Measurements from ENCODE around the gene KRTAP3-3.

The KRTAP3-3 gene

GRCh38 chr17:40966848-40967247, 27.1 kb downstream of the KRTAP3-3 start, which contains the start of gene KRT39:
KRT39 (minus strand) TSS chr17:40966948; CDS start chr17:40966856, 92 bp downstream.
- TF ChIP-seq CTCF (IDR thresholded peaks at IDR 0.05; ENCODE audit: low read depth, low read length) (no peak), POLR2A (IDR thresholded peaks at IDR 0.05; ENCODE audit: extremely low read depth, insufficient read length) (no peak), MAX (IDR thresholded peaks at IDR 0.05; ENCODE audit: low read depth, low read length) (no peak), MYC (IDR thresholded peaks at IDR 0.05; ENCODE audit: low read depth, low read length) (no peak)
- no peak within 1 kb of the TSS for H3K4me3 ChIP-seq (ENCODE audit: low read depth, low read length)
- no peak for DNase-seq (ENCODE audit: low read depth)

GRCh38 chr17:40963838-40964237, 30.1 kb downstream of the KRTAP3-3 start:
- no peak overlapping the region for H3K4me3 ChIP-seq (ENCODE audit: low read depth, low read length)
- peak; percentile 65 for TF ChIP-seq CTCF (IDR thresholded peaks at IDR 0.05; ENCODE audit: low read depth, low read length)
- TF ChIP-seq MAX (IDR thresholded peaks at IDR 0.05; ENCODE audit: low read depth, low read length): no peak
- DNase-seq (ENCODE audit: low read depth): peak; percentile 6

- H3K4me3 ChIP-seq (ENCODE audit: low read depth, low read length): no peak overlapping the region
- TF ChIP-seq POLR2A (IDR thresholded peaks at IDR 0.05; ENCODE audit: extremely low read depth, insufficient read length): no peak
- no peak for TF ChIP-seq MYC (IDR thresholded peaks at IDR 0.05; ENCODE audit: low read depth, low read length)
- TF ChIP-seq MAX (IDR thresholded peaks at IDR 0.05; ENCODE audit: low read depth, low read length): no peak
- no peak for DNase-seq (ENCODE audit: low read depth)
These were observed 31.9 kb downstream of the KRTAP3-3 start for GRCh38 chr17:40962059-40962561.

GRCh38 chr17:40961591-40961990, 32.4 kb downstream of the KRTAP3-3 start:
- no peak for TF ChIP-seq MAX (IDR thresholded peaks at IDR 0.05; ENCODE audit: low read depth, low read length)
- no peak for TF ChIP-seq POLR2A (IDR thresholded peaks at IDR 0.05; ENCODE audit: extremely low read depth, insufficient read length)
- TF ChIP-seq MYC (IDR thresholded peaks at IDR 0.05; ENCODE audit: low read depth, low read length): no peak
- TF ChIP-seq CTCF (IDR thresholded peaks at IDR 0.05; ENCODE audit: low read depth, low read length): no peak
- no peak overlapping the region for H3K4me3 ChIP-seq (ENCODE audit: low read depth, low read length)
- no peak for DNase-seq (ENCODE audit: low read depth)

GRCh38 chr17:40960144-40960543, 33.8 kb downstream of the KRTAP3-3 start:
- no peak overlapping the region for H3K4me3 ChIP-seq (ENCODE audit: low read depth, low read length)
- TF ChIP-seq MAX (IDR thresholded peaks at IDR 0.05; ENCODE audit: low read depth, low read length): no peak
- TF ChIP-seq CTCF (IDR thresholded peaks at IDR 0.05; ENCODE audit: low read depth, low read length): no peak
- TF ChIP-seq MYC (IDR thresholded peaks at IDR 0.05; ENCODE audit: low read depth, low read length): no peak
- no peak for TF ChIP-seq POLR2A (IDR thresholded peaks at IDR 0.05; ENCODE audit: extremely low read depth, insufficient read length)
- no peak for DNase-seq (ENCODE audit: low read depth)

GRCh38 chr17:40958086-40958953, 35.6 kb downstream of the KRTAP3-3 start:
- DNase-seq (ENCODE audit: low read depth): no peak
- H3K4me3 ChIP-seq (ENCODE audit: low read depth, low read length): no peak overlapping the region
- TF ChIP-seq MAX (IDR thresholded peaks at IDR 0.05; ENCODE audit: low read depth, low read length) (no peak), MYC (IDR thresholded peaks at IDR 0.05; ENCODE audit: low read depth, low read length) (no peak), CTCF (IDR thresholded peaks at IDR 0.05; ENCODE audit: low read depth, low read length) (no peak), POLR2A (IDR thresholded peaks at IDR 0.05; ENCODE audit: extremely low read depth, insufficient read length) (no peak)

Measured in NB4 (cell line).